ENCODE measurements around the gene PAAF1.

GRCh38 chr11:73956876-73957653 is 80.3 kb downstream of the PAAF1 start:
- TF ChIP-seq CTCF (IDR thresholded peaks at IDR 0.05; ENCODE audit: low read depth, low read length), result no peak
- no peak for TF ChIP-seq EZH2phosphoT487 (IDR thresholded peaks at IDR 0.05; ENCODE audit: low read depth)

Data from OCI-LY3 (cell line).